D721Med (cell line): ENCODE results near the gene SESN3.
"Not testable (repeated sequence)": the region's sequence is repeated elsewhere in the genome, so short reads cannot be mapped to it uniquely, and the experiment has no call there.

Source experiments
- DNase-seq: peaks from one replicate; pipeline ENCODE4 v3.0.0; 2011; ENCODE audit warnings: low spot score; ENCODE audit not compliant: insufficient read length
- FAIRE-seq: peaks from 2 replicates; lab custom pipeline; 2011; peaks lifted over from hg19 to GRCh38; lab: Jason Lieb, UNC
- CTCF ChIP-seq: IDR thresholded peaks from 2 replicates; pipeline ENCODE4 v1.5.1; 2012; ENCODE audit warnings: mild to moderate bottlenecking, control low read depth; ENCODE audit not compliant: insufficient read depth; ENCODE audit errors: missing control alignments

The SESN3 gene

GRCh38 chr11:95229993-95230809, 801 bp downstream of the SESN3 start:
- TF ChIP-seq CTCF: no peak
- FAIRE-seq (no peak), DNase-seq (no peak)

DNA sequence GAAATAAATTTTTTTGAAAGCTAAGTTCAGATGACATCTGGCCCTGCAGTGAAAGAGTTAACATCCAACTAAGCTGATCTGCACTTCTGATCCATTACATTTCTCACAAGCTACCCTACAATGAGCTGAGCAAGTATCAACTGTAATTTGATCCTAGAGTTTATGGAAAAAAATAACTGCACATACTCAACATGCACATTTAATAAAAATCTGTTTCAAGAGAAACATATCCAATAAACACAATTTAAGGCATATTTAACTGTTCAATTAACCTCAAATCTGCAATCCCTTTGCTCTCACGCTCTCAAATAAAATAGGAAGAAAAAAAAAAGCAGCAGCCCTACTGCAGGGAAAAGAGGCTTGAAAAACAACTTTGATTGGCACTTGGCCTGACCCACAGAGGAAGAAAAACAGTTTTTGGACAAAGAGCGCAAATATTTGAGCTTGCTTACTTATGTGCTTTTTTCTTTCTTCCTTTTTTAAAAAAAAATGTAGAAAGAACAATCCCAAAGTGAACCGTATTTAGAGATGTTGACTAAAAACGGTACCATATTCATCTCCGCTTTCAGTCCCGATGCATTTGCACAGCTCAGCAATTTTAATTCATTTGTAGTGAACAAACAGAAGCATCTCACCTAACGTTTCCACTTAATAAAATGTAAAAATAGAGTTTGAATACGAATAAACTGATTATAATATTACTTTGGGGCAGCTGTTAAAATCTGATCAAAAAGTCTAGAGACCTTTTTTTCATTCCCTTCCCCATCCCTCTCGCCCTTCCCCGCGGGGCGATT, 1.6 kb downstream of the SESN3 start:
- FAIRE-seq (peak; percentile 80), DNase-seq (no peak)
- no peak for TF ChIP-seq CTCF

DNA sequence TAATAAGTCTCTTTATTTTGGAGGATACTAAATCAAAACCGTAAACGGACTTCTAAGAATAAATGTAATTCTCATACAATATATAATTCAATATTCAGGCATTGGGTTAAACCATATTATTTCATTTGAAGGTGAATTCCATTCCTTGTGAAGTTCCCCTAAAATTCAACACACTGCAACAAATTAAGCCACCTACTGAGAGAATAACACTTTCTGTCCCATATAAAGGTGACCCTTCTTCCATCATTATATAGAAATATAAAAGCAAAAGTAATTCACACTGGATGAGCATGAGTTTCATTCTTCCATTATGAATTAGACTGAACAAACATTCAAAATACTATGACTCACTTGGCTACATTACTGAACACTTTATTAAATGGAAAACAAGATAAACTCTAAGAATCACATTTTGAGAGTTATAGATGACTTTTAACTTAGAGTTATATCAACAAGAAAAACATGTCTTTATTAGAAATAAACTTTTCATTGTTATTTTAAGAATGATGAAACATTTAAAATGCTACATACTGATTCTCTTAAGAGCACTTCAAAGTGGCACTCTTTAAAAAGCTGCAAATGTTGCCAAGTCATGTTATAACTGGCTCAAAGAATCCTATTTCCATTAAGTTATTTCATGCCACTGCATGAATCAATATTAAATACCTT, 2.8 kb downstream of the SESN3 start:
- no peak for DNase-seq
- FAIRE-seq: no peak

DNA sequence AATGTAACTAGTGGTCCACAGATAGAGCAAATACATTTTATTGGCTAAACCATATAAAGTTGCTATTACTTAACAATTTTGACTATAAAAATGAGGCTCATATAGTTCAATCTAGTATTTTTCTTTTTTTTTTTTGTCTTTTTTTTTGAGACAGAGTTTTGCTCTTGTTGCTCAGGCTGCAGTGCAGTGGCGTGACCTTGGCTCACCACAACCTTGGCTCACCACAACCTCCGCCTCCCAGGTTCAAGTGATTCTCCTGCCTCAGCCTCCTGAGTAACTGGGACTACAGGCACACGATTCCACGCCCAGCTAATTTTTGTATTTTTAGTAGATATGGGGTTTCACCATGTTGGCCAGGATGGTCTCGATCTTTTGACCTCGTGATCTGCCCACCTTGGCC, 3.9 kb downstream of the SESN3 start:
- FAIRE-seq, DNase-seq: not testable (repeated sequence)

More for the DNA sequence above, 2.8 kb downstream of the SESN3 start:
- no peak for TF ChIP-seq CTCF

GRCh38 chr11:95222817-95223216, 8.2 kb downstream of the SESN3 start:
- no peak for TF ChIP-seq CTCF
- no peak for DNase-seq
- FAIRE-seq: no peak

DNA sequence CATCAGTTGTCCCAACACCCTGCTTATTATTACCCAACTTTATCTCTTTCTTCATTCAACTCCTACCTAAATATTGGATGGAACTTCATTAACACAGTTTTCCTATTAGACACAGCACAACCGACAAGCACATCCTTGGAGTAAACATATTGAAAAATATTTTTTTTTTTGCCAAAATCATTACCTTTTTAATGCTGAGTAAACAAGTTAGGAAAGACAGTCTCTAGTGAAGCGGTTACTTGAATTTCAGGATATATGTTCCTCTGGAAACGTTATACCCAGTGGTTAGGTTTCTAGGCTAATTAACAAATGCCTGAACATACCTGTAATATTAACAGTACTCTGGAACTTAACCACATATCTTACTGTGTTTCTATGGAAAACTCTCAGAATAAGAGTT, 11.4 kb downstream of the SESN3 start:
- TF ChIP-seq CTCF: no peak
- DNase-seq: no peak
- FAIRE-seq: no peak

DNA sequence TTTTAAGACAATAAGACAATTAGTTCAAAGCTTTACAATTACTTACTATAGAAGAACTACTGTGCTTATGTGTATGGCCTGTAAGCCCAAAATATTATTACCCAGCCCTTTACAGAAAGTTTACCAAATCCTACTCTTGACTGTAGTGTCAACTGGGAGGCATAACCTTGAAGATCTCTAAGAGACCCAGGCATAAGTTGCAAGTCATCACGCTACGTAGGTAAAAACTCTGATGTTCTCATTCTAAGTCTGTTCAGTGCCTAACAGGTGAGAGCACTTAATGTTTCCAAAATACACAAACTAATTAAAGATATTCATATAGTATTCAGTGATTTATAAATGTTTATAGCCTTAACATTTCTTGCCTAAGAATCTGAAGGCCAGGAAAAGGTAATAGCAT, 12.9 kb downstream of the SESN3 start:
- DNase-seq: no peak
- no peak for FAIRE-seq

More for the DNA sequence above, 12.9 kb downstream of the SESN3 start:
- TF ChIP-seq CTCF: no peak
